ENCODE data around the gene NR1D2.

NR1D2 gene

DNA sequence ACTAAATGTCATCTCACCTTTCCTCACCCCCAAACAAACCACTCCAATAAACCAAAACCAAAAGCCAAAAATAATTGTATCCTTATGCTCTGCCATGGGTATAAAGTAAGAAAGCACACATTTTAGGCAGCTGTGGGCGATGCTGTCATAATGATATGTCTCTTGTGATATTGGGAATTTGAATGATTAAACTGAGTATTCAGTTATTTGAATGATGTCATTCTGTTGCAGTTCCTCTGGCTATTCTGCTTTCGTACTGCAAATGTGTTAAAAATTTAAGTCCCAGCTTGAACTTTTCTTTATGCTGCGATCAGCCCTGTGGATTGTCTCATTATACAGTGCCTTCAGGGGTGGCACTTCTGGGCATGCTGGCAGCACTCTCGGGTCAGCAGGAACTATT lies 10.8 kb upstream of the NR1D2 start:
- ChIA-PET POLR2A (interaction anchor here (2.6 kb wide), 1 partner anchor 17 kb away, joined by 10 read pairs; the partner anchor contains the start of genes NKIRAS1 and RPL15), CTCF (no interaction called here)
- no peak overlapping the region for H3K4me3 ChIP-seq (ENCODE audit: low read depth, low read length)

DNA sequence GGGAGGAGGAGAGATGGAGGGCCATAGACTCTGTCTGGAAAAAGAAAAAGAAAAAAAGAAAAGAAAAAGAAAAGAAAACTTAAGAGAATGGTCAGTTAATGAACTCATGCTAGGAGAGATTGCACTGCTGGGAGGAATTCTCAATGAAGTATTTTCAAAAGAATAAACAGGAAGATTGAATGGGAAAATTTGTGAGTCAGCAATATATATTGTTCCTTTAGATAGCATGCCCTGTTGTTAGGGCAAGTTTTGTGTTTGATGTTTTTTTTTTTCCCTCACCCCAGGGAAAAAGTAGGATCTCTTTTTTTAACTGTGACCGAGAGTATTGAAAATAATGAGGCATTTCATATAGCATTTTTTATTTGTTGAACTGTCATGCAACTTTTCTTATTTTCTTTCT lies 7.8 kb upstream of the NR1D2 start:
- TF ChIP-seq SP3 (tag by site-specific recombination; IDR thresholded peaks at IDR 0.05) (no peak), ZNF112 (tag by site-specific recombination; IDR thresholded peaks at IDR 0.05) (no peak), ZNF2 (tag by site-specific recombination; IDR thresholded peaks at IDR 0.05) (no peak), ZNF221 (tag by site-specific recombination; IDR thresholded peaks at IDR 0.05; ENCODE audit: borderline replicate concordance) (no peak), ZNF184 (tag by site-specific recombination; IDR thresholded peaks at IDR 0.05) (no peak)
- TF ChIP-seq, protein P1, sequence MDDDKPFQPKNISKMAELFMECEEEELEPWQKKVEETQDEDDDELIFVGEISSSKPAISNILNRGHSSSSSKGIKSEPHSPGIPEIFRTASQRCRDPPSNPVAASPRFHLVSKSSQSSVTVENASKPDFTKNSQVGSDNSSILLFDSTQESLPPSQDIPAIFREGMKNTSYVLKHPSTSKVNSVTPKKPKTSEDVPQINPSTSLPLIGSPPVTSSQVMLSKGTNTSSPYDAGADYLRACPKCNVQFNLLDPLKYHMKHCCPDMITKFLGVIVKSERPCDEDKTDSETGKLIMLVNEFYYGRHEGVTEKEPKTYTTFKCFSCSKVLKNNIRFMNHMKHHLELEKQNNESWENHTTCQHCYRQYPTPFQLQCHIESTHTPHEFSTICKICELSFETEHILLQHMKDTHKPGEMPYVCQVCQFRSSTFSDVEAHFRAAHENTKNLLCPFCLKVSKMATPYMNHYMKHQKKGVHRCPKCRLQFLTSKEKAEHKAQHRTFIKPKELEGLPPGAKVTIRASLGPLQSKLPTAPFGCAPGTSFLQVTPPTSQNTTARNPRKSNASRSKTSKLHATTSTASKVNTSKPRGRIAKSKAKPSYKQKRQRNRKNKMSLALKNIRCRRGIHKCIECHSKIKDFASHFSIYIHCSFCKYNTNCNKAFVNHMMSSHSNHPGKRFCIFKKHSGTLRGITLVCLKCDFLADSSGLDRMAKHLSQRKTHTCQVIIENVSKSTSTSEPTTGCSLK (tag by site-specific recombination; IDR thresholded peaks at IDR 0.05) = no peak
- ChIA-PET CTCF (no interaction called here), POLR2A (no interaction called here)
- Histone ChIP-seq H3K4me3 (ENCODE audit: low read depth, low read length) (no peak overlapping the region), H3K36me3 (ENCODE audit: control insufficient read depth in 2 of 2, insufficient read depth in 1 of 2, low read length in 2 of 2) (no peaks in the 10 kb centered on the region), H3K9me3 (ENCODE audit: control insufficient read depth, insufficient read depth, low read depth, low read length) (no peaks in the 10 kb centered on the region), H3K4me1 (ENCODE audit: control insufficient read depth, insufficient read depth, low read length) (no peaks in the 10 kb centered on the region), H3K27ac (ENCODE audit: extremely low read depth, low read depth, low read length) (no peak overlapping the region)

More for the DNA sequence above, 10.8 kb upstream of the NR1D2 start:
- no peak overlapping the region for H3K27ac ChIP-seq (ENCODE audit: extremely low read depth, low read depth, low read length)
- TF ChIP-seq ZBTB20 (tag by site-specific recombination; IDR thresholded peaks at IDR 0.05) = peak; percentile 58
- TF ChIP-seq, protein P2, sequence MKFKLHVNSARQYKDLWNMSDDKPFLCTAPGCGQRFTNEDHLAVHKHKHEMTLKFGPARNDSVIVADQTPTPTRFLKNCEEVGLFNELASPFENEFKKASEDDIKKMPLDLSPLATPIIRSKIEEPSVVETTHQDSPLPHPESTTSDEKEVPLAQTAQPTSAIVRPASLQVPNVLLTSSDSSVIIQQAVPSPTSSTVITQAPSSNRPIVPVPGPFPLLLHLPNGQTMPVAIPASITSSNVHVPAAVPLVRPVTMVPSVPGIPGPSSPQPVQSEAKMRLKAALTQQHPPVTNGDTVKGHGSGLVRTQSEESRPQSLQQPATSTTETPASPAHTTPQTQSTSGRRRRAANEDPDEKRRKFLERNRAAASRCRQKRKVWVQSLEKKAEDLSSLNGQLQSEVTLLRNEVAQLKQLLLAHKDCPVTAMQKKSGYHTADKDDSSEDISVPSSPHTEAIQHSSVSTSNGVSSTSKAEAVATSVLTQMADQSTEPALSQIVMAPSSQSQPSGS (tag by site-specific recombination; IDR thresholded peaks at IDR 0.05; ENCODE audit: low read depth) = peak; percentile 75; the same call in 1 of the 2 replicates
- no peak for TF ChIP-seq ZNF16 (tag by site-specific recombination; IDR thresholded peaks at IDR 0.05; ENCODE audit: low read depth)
- no peaks in the 10 kb centered on the region for H3K4me1 ChIP-seq (ENCODE audit: control insufficient read depth, insufficient read depth, low read length)
- no peaks in the 10 kb centered on the region for H3K36me3 ChIP-seq (ENCODE audit: control insufficient read depth in 2 of 2, insufficient read depth in 1 of 2, low read length in 2 of 2)
- no peaks in the 10 kb centered on the region for H3K9me3 ChIP-seq (ENCODE audit: control insufficient read depth, insufficient read depth, low read depth, low read length)

DNA sequence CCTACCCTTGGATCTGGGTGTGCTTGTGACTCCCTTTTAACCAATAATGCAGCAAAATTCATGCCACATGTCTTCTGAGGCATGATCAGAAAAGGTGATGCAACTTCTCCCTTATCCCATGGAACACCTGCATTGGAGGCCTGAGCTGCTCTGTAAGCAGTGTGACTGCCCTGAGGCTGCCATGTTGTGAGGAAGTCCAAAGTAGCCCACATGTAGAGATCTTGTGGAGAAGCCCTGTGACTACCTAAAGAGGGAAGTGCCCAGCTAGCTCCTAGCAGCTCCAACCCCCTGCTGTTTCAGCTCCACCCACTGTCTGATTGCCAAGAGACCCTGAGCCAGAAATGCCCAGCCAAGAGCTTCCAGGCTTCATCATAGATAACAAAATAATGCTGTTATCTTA lies 6.4 kb upstream of the NR1D2 start:
- Histone ChIP-seq H3K9me3 (ENCODE audit: control insufficient read depth, insufficient read depth, low read depth, low read length) (no peaks in the 10 kb centered on the region), H3K27ac (ENCODE audit: extremely low read depth, low read depth, low read length) (no peak overlapping the region), H3K36me3 (ENCODE audit: control insufficient read depth in 2 of 2, insufficient read depth in 1 of 2, low read length in 2 of 2) (no peaks in the 10 kb centered on the region), H3K4me3 (ENCODE audit: low read depth, low read length) (no peak overlapping the region), H3K4me1 (ENCODE audit: control insufficient read depth, insufficient read depth, low read length) (no peaks in the 10 kb centered on the region)
- TF ChIP-seq TRIM28 (IDR thresholded peaks at IDR 0.05; ENCODE audit: borderline replicate concordance, low read length) (peak; percentile 54; the same call in 1 of the 2 replicates), ZNF391 (tag by site-specific recombination; IDR thresholded peaks at IDR 0.05; ENCODE audit: borderline replicate concordance, low read depth) (no peak), GLIS1 (tag by site-specific recombination; IDR thresholded peaks at IDR 0.05) (no peak), ZNF529 (tag by site-specific recombination; IDR thresholded peaks at IDR 0.05; ENCODE audit: insufficient replicate concordance) (peak; percentile 19), SETDB1 (IDR thresholded peaks at IDR 0.05; ENCODE audit: insufficient read length, low read length) (peak; percentile 23), ZNF677 (tag by site-specific recombination; IDR thresholded peaks at IDR 0.05) (no peak), YY1 (tag by site-specific recombination; IDR thresholded peaks at IDR 0.05) (0 out of 2 replicates have a peak, but pooled peaks have one; percentile 18), ZNF747 (tag by site-specific recombination; IDR thresholded peaks at IDR 0.05) (no peak), ZNF585B (tag by site-specific recombination; IDR thresholded peaks at IDR 0.05) (no peak), ZNF292 (tag by site-specific recombination; IDR thresholded peaks at IDR 0.05; ENCODE audit: borderline replicate concordance, low read depth) (no peak), ZNF214 (tag by site-specific recombination; IDR thresholded peaks at IDR 0.05; ENCODE audit: borderline replicate concordance) (no peak)
- TF ChIP-seq, protein P3, sequence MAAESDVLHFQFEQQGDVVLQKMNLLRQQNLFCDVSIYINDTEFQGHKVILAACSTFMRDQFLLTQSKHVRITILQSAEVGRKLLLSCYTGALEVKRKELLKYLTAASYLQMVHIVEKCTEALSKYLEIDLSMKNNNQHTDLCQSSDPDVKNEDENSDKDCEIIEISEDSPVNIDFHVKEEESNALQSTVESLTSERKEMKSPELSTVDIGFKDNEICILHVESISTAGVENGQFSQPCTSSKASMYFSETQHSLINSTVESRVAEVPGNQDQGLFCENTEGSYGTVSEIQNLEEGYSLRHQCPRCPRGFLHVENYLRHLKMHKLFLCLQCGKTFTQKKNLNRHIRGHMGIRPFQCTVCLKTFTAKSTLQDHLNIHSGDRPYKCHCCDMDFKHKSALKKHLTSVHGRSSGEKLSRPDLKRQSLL (tag by site-specific recombination; IDR thresholded peaks at IDR 0.05) = no peak
- POLR2A ChIA-PET = interaction anchor here (1.0 kb wide), 1 partner anchor 22 kb away, joined by 3 read pairs; the partner anchor contains the start of genes NKIRAS1 and RPL15
- CTCF ChIA-PET = no interaction called here

All from HEK293 (cell line).